GM12892 (cell line): ENCODE results near the gene ATP2B2.

Experiments used
- POLR2A ChIP-seq: IDR thresholded peaks from 2 replicates; pipeline ENCODE4 v1.6.1; 2011; ENCODE audit warnings: low read depth, low read length, control low read depth
- POLR2AphosphoS5 ChIP-seq: IDR thresholded peaks from 2 replicates; pipeline ENCODE4 v1.6.1; 2011; ENCODE audit warnings: low read depth, low read length, control low read depth
- TAF1 ChIP-seq: IDR thresholded peaks from 2 replicates; pipeline ENCODE4 v1.6.1; 2011; ENCODE audit warnings: low read depth, mild to moderate bottlenecking, control low read depth, low read length, borderline replicate concordance

DNA sequence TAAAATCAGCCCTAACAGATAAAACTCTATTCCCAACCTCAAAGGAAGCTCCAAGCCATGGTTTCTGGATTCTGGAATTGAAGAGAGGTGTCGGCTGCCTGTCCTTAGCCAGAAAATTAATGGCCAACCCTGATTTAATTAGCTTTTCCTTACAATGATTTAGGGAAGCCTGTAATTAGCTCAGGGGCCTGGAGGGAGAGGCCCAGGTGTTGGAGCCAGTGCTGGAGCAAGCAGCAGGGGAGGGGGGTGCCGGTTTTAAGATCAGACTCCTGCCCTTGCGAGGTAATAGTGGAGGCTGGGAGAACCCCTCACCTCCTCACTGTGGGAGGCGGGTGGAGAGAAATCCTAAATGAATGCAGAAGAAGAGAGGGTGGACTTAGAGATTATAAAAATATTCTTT, 14.7 kb upstream of the ATP2B2 start:
- TF ChIP-seq POLR2A: no peak
- no peak for TF ChIP-seq POLR2AphosphoS5
- no peak for TF ChIP-seq TAF1
